ENCODE results near the gene ALKBH2.
A peak's percentile ranks its signal among the peaks of the same experiment; 100 is the strongest.

Gene ALKBH2

DNA sequence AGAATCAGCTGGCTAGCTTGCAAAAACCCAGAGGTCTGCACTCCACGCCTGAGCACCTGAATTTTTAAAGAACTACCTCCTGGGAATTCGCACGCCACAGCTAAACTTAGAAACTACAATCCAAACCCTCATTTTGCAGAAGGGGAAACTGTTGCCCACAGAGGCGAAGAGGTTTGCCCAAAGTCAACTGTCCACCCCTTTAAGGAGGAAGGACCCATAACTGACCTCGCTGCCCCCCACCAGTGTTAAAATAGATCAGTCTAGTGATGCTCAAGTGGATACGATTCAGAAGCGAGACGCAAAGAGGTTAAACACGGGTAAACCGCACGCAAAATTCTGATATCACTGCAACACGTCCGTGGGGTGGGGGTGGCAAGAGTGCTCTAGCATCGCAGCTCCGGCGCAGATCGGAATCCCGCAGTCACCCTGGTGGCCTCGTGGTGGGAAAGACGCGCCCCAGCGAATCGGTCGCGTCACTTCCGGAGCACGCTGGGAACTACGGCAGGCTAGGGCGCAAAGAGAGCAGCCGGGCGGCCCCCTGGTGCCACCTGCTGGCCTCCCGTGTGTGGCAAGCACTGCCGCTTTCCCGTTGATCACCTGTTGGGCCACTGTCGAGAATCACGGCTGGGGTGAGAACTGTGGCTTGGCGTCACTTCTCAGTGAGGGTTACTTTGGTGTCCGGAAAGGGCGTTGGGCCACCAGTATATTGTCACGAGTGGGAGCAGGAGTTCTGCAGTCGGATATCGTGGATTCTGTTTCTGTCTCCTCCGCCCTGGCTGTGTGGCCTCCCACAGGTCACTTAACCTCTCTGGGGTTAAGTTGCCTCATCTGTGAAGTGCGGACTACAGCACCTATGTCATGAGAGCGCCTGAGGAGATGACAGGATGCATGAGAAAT lies at the start of gene ALKBH2:
Gene ALKBH2, minus strand, starts transcription at position 451 of the 897 bp plus-strand sequence. CDS start 686 bp downstream, outside the sequence.
- peak; percentile 98 for DNase-seq

DNA sequence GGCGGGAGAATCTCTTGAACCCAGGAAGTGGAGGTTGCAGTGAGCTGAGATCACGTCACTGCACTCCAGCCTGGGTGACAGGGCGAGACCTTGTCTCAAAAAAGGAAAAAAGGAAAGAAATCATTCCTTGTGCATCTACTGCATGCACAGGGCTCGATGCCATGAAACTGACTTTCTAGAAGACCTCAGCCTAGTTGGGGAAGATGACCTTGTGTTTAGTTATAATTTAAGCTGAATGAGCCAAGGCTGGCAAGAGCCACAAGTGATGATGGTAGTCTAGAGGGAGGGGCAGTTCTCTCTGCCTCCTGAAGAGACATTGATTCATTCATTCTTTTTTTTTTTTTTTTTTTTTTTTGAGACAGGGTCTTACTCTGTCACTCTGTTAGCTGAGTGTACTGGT lies 47.3 kb upstream of the ALKBH2 start:
- no peak for DNase-seq

DNA sequence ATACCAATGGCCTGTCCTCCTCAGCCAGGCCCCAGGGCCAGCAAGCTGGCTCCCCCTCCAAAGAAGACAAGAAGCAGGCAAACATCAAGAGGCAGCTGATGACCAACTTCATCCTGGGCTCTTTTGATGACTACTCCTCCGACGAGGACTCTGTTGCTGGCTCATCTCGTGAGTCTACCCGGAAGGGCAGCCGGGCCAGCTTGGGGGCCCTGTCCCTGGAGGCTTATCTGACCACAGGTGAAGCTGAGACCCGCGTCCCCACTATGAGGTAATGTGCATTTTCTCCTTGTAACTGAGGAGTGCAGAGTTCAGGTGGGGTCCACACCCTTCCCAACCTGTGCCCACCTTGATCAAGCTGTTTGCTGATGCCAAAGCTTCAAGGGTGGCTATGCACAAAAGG lies 46.5 kb upstream of the ALKBH2 start:
- no peak for DNase-seq

DNA sequence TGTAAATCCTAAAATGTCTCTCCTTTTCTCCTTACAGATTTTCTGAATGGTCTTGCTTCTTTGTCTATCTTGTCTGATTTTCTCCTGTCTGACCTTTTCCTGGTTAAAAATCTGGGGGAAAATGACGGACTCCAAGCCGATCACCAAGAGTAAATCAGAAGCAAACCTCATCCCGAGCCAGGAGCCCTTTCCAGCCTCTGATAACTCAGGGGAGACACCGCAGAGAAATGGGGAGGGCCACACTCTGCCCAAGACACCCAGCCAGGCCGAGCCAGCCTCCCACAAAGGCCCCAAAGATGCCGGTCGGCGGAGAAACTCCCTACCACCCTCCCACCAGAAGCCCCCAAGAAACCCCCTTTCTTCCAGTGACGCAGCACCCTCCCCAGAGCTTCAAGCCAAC lies 46.1 kb upstream of the ALKBH2 start:
- no peak for DNase-seq

DNA sequence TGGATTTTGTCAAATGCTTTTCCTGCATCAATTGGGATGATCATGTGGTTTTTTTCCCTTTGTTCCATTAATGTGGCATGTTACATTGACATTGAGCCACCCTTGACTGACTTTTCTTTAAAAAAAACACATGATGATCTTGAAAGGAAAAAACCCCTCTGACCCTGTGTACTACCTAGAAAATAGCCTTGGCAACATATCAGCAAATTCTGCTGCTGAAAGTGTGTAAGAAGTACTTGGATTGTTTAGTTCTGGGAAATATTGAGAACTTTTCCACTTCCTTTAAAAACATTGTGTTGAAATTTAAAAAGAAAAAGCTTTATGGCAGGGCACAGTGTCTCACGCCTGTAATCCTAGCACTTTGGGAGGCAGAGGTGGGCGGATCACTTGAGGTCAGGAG lies 43.8 kb upstream of the ALKBH2 start:
- no peak for DNase-seq

DNA sequence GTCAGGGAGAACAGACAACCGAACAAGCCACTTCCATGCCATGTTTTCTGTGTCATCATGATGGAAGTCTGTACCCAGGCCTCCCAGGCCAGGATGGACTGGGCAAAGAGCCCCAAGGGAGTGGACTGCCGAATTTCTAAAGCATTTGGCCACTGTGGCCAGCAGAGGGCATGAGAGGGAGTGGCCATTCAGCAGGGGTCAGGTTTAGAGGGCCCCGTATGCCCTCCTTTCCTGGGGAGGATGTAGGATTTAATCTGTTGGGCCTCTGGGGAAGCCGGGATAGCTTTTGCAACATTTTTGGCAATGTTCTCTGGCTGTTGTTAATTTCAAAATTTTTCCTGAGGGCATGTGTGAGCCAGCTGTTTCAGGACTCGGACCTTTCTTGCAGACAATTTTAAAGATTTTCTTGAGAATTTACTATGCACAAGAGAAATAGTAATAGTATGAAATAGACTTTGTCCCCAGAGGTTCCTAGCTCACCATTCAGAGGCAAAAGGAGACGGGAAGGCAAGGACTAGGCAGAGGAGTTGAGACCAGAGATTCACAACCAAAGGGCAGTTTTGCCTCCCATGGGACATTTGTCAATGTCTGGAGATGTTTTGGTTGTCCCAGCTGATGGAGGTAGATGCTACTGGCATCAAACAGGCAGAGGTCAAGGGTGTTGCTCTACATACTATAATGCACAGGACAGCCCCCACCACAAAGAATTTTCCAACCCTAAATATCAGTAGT lies 41.1 kb upstream of the ALKBH2 start:
- DNase-seq: no peak

DNA sequence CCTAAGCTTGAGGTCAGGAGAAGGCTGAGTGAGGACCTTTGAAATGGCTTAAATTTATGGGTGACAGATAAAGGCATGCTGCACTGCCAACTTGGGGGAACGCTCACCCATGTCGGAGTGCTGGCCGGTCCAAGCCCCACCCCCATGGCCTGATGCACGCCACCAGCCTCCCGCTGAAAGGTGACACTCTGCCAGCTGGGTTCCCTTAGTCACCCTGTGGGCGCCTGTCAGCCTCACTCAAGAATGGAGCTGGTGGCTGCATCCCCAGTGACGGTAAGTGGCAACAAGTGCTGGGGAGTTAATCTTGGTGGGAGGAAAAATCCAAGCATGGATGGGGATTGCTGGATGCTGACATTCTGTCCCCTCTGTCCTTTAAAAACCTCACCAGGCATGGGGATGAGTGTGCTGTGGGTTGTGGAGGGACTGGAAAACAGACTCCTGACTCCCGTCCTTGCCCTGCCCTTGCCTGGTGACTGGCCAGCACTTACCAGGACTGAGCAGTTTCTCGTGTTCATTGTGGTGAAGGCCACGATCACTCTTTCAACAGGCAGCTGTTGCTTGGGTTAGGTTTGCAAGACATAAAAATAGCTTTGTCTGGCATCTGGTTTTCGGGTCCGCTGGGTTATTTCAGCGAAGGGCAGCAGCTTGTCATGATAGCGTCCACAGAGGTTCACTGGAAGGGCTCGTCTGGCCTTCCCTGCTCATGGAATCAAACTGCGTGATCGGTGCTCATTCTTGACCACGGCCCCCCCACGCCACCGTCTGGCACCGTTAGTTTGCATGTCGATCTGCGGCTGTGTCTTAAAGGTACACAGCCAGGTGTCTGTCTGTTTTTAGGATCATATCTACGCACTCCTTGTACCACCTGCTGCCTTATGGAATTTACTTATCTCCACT lies 38.1 kb upstream of the ALKBH2 start:
- DNase-seq: no peak

DNA sequence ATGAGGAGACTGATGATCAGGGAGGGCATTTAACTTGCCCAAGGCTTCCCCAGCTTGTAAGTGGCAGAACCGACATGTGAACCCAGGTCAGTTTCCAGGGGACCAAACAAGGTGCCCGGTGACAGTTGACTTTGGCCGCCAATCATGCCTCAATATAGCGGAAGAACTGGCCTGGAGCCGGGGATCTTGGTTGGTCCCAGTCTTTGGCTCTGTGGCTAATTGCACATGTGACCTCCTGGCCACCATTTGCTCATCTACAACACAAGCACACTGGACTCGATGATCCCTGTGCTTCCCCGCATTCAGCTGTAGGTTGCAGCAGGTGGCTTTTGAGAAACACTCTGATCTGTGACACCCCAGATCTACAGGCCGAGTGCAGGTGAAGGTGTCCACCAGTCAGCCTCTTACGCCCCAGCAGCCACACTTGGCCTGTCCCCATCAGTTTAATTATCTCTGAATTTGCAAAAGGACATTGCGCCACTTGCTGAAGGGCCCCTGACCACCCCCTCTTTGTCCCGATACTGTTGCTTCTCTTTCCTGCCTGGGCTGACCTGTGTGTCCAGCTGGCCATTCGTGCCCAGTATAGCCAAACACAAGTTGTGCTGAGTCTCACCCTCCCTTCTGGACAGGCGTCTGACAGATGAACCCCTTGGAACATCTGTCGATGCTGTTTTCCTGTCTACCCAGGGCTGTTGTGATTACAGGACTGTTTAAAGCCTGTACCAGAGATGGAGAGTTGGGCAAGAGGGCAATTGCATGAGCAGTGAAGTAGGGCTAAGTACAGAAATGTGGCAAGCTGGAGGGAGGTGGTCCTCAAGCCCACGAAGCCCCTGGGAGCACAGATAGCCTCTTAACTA lies 37.3 kb upstream of the ALKBH2 start:
- no peak for DNase-seq

DNA sequence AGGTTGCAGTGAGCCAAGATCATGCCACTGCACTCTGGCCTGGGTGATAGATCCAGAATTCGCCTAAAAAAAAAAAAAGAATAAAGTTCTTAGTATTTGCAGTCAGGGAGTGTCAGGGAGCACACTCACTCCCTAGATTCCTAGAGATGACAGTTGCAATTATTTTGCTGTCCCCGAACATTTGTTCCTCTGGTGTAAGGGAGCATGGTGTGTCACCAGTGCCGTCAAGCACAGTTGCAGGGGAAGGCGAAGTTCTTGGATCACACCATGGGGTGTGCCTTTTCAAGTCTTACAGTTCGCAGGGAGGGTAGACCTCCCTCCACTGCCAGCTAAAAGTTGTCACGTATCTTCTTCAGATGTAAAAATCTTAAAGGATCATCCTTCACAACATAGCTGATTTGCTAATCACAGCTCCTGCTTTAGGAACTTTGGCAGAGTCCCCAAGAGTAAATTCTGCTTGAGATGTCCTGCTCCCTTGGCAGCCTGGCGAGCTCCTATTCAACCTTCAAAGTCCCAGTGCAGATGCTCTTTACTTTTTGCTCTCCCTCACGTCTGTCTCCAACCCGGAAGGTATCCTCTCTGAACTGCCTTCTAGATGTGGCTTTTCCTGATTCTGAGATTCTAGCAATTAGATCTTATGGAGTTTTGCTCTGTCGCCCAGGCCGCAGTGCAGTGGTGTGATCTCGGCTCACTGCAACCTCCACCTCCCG lies 34.4 kb upstream of the ALKBH2 start:
- no peak for DNase-seq

DNA sequence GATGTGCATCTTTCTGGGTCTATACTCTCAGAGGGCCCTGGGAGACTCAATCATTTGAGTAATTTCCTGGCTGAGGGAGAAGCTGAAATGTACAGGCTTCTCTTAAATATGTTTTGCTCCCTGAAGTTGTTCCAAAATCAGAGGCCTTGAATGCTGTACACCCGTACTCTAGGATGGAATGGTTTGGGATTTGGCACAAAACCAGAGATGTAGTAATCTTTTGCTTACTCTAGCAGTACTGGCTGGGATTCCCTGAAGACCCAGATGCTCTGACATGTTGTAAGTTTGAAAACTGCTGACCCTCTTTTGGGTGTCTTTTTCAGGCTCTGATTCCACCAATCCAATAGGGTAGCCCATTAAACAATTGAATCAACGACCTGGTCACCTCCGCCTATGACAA lies 33.5 kb upstream of the ALKBH2 start:
- no peak for DNase-seq

DNA sequence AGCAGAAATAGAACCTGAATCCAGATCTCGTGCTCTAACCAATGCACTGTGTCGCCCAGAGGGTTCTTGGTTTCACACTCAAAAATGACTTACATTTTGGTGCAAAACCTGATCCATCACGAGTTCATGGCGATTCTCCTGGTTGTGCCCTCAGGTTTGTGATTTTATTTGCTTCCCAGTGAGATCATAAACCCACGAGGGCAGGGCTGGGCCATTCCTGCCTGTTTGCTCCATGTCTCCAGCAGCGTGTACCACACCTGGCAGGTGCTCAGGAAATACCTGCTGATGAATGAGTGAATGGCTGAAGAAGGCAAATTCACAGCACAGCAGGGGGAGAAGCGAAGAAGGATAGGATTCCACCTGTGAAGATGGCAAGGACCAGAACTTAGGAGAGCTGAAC lies 32.5 kb upstream of the ALKBH2 start:
- no peak for DNase-seq

DNA sequence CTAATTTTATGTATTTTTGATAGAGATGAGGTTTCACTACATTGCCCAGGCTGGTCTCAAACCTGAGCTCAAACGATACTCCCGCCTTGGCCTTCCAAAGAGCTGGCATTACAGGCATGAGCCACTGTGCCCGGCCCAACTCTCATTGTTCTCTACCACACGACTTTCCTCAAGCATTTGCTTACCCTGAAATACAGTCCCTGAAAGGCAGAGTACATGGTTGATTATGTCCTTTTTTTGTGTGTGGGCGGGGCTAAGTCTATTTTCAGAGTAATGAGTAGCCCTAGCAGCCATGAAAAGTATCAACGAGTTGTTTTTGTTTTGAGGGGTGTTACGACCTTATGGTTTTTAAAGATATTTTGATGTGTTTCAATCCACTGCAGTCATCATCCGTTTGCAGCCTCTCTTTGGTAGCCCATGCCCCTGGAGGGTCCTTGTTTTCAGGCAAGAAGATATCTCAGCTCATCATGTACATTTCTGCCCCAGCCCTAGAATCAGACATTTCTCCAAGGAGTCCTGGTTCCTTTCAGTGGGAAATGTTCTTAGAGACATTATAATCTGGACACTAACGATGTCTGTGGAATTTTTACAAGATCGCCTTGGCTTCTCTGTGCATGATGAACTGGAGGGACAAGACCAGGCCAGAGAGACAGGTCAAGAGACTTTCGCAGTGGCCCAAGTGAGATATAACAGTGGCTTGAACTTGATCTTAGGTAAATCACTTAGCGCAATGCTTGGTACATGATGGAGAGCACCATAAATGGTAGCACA lies 31.8 kb upstream of the ALKBH2 start:
- no peak for DNase-seq

DNA sequence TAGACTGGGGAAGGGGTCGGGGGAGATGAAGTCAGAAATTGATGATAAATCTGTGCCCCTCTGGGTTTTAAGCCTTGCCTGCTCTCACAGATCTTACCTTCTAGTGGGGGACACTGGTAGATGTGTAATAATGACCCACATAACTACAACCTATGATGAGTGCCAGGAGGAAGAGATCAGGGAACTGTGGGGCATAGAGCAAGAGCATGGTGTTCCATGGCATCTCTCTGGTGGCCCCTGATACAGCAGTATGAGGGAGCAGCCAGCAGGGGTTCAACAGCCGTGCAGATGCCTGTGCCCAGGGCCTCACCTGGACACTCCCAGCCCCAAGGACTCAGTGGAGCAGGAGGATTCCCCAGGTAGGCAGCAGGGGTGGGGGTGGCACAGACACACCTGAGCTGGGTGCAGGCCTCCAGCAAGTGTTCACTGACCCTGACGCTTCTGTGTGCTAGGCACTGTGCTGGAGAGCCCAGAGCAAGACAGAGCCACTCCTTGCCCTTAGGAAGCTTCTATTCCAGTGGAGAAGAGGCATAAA lies 28.1 kb upstream of the ALKBH2 start:
- no peak for DNase-seq

DNA sequence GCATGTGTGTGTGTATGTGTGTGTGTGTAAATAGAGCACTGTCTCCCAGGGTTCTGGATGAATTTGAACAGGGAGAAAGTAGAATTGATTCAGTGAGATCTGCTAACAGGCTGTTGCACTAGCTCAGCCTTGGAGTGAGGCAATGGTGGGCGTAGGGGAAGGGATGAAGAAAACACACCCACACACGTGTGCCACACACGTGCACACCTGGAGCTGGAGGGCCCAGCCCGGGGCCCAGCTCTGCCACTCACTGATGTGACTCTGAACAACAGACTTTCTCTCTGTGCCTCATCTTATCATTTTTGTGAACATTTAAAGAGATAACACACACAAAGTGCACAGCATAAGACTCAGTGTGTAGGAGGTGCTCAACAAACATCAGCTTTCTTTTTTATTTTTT lies 27.3 kb upstream of the ALKBH2 start:
- no peak for DNase-seq

DNA sequence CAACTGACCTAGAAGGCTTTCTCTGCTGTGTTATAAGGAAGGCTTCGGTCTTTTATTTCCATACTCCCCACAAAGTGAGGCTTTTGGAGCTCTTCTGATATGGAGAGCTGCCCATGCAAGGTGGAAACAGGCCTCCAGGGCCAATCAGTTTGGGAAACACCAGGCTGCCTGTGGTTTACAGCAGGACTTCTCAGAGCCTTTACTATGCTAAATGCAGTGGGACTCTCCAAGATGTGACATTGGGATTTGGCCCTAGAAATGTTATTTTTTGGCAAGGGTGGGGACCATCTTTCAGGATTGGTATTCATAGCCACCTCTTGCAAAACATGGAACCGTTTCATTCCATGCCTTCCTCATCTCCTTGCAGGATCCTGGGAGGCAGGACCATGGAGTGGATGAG lies 26.8 kb upstream of the ALKBH2 start:
- DNase-seq: no peak

DNA sequence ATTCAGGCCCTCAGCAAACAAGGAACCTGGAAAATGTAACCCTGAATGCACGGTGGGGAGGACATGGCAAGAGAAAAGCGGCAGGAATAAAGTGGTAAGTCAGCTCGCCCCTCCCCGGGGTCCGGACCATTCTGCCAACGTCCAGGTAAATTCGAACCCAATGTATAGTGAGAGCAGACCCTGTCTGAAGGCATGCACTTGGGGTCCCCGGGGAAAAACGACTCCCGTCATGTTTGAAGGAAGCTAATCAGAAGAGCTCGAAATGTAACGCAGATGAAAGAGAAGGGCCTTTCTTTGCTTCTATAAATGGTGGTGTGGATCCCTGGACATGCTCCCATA lies 23.3 kb upstream of the ALKBH2 start:
- no peak for DNase-seq

DNA sequence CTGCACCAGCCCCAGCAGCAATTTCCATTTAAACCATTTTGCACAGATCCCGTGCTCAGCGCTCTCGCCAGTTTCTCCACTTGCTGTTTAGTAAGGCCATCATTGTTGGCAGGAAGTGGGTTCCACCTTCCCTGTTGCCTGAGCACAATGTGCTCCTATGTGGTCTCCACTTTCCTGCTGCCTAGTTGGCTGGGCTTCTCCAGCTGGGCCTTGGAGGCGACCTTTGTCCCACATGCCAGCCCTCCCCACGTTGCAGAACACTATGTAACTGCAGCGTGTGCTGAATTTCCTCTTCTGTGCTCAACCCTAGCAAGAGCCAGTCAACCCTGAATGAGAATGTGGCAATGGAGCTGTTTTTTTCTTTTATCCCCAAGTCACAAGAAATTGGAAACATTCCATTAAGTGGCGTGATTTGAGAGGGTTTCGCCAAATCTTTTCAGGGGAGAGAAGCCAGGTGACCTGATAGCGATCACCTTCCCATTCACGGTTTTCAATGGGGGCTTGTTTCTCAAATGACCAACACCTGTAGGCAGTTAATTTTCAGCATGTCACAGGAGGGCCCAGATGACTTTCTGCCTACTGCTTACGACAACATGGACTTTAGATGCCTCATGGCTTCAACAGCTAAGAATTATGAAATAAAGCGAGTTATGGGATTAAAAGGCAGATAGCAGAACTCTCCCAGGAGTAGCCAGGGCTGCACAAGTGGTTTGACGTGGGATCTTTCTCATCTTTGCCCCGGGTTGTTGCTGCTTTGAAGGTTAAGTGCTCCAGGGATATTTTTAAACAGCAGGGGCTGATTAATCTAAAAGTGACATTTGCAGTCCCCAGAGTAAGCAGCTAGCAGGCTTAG lies 22.7 kb upstream of the ALKBH2 start, which contains the start of gene ACACB:
Gene ACACB, plus strand, starts transcription at position 830 of the 853 bp plus-strand sequence. CDS start 22,819 bp downstream, outside the sequence.
- no peak for DNase-seq

DNA sequence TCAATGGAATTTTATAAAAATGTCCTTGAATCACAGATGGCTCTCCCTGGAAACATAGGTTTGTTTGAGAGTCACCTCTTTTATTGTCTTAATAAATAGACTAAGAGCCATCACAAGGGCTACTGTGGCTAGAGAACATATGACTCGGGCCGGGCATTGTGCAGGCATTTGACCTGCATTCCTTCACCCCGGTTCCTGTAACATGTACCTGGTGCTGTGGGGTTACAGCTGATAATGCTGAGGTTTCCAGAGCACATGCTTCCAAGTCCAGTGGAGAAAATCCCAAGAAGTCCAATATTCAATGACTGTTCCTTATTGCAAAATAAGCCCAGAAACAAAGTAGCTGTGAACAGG lies 22.1 kb upstream of the ALKBH2 start:
- DNase-seq: no peak

DNA sequence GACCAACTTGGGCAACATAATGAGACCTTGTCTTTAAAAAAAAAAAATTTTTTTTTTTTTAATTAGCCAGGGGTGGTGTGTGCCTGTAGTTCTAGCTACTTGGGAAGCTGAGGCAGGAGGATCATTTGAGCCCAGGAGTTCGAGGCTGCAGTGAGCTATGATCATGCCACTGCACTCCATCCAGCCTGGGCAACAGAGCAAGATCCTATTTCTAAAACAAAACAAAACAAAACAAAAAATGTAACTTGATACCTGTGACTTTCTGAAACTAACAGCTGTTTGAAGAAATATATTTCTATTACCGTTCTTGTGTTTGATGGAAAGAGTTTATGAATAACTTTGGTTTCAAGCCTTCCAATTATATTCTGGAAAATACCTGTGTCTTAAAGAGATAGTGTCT lies 21.4 kb upstream of the ALKBH2 start:
- DNase-seq: no peak

Data from activated CD8-positive, alpha-beta memory T cell treated with anti-CD3 and anti-CD28 coated beads, Interleukin-2, amount 50 U/mL, for 48 hours (primary cell).